OCI-LY3 (cell line): ENCODE data around the gene AKR1C4.
"Not testable (repeated sequence)": the region's sequence is repeated elsewhere in the genome, so short reads cannot be mapped to it uniquely, and the experiment has no call there.

ENCODE experiments used
- H2AFZ ChIP-seq: fragments of 200-600, 300-600 bp; shearing (Covaris generic); 2 replicates; pipeline ENCODE4 v1.6.0; 2014; ENCODE audit warnings: antibody characterized with exemption, low read depth, low read length
- H3K27ac ChIP-seq: fragments of 200-600, 300-600 bp; sonication (generic); 2 replicates; pipeline ENCODE4 v1.5.1; 2014; ENCODE audit warnings: mild to moderate bottlenecking, low read length, moderate library complexity, mixed read lengths
- H3K27me3 ChIP-seq: fragments of 200-600, 300-600 bp; sonication (generic); 2 replicates; pipeline ENCODE4 v1.6.1; 2014; ENCODE audit warnings: low read depth, low read length, mixed read lengths
- H3K36me3 ChIP-seq: fragments of 200-600, 300-600 bp; sonication (generic); replicated peaks from 2 replicates; pipeline ENCODE3; 2014; ENCODE audit warnings: low read depth, low read length, mixed read lengths
- H3K4me1 ChIP-seq: fragments of 300-600, 200-600 bp; sonication (generic); 2 replicates; pipeline ENCODE4 v1.6.1; 2014; ENCODE audit warnings: low read length, mixed read lengths
- H3K4me2 ChIP-seq: fragments of 200-600, 300-600 bp; sonication (generic); 2 replicates; pipeline ENCODE4 v1.6.1; 2014; ENCODE audit warnings: low read length, mixed read lengths
- H3K4me3 ChIP-seq: fragments of 300-600, 200-600 bp; sonication (generic); 2 replicates; pipeline ENCODE4 v1.5.1; 2014; ENCODE audit warnings: antibody characterized with exemption, mild to moderate bottlenecking, low read length, moderate library complexity
- H3K79me2 ChIP-seq: fragments of 300-600, 200-600 bp; shearing (Covaris generic); 2 replicates; pipeline ENCODE4 v1.6.1; 2014; ENCODE audit warnings: mild to moderate bottlenecking, low read length, mixed read lengths
- H3K9ac ChIP-seq: fragments of 300-600, 200-600 bp; shearing (Covaris generic); 2 replicates; pipeline ENCODE4 v1.6.0; 2014; ENCODE audit warnings: mild to moderate bottlenecking, low read length, moderate library complexity
- H3K9me3 ChIP-seq: fragments of 200-600, 300-600 bp; shearing (Covaris generic); 2 replicates; pipeline ENCODE4 v1.6.1; 2014; ENCODE audit warnings: low read length, mixed read lengths; ENCODE audit not compliant: insufficient read depth
- H4K20me1 ChIP-seq: fragments of 200-600, 300-600 bp; sonication (generic); 2 replicates; pipeline ENCODE4 v1.6.1; 2016; ENCODE audit warnings: low read length, mixed read lengths; ENCODE audit not compliant: insufficient read depth
- EZH2phosphoT487 ChIP-seq: fragments of 200-600 bp; shearing (Covaris generic); IDR thresholded peaks from 2 replicates; pipeline ENCODE4 v1.6.1; 2018; ENCODE audit warnings: antibody characterized with exemption, mixed run types, low read depth
- TF ChIP-seq, protein P1 (sequence below): fragments of 200-600, 300-600 bp; sonication (generic); IDR thresholded peaks from 2 replicates; pipeline ENCODE4 v1.5.1; 2014; ENCODE audit warnings: antibody characterized with exemption, low read length, low read depth

AKR1C4 gene

DNA sequence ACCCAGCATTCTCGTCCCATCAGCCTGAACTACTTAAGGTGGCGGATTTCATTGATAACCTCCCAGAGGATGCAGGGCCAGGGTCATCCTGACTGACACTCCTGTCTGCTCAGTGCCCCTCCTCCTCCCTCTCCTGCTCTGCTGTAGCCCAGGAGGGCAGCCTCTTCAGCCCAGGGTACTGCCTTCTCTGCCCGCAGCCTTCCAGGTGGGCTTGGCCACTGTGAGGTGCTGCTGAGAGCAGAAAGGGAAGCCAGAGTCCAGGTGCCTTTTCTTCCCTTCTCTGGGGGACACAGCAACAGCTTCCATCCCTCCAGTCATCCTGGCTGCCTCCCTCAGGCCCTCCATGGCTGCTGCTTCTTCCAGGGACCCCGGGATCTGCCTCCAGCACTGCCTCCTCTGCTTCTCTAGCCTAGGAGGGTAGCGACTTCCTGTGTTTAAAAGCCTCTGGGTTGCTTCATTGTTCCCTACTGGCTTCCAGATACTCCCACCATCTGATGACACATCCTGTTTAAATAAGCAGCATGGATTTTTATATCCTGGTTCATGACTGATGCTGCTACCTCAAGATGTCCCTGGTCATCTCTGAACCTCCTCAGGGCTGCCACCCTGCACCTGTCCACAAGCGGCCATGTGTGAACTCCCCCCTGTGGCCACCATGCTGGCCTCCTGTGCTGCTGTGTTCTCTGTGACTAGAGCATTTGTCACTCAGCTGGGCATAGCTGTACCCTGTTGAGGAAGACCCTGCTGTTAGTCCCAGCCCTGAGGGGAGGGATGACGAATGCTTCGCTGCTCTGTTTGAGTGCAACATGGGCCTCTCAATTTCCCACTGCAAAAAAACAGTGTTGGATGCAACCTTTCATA, 55.8 kb downstream of the AKR1C4 start:
- H4K20me1 ChIP-seq = no peaks in the 10 kb centered on the region
- H2AFZ ChIP-seq = no peak overlapping the region
- no peaks in the 10 kb centered on the region for H3K4me1 ChIP-seq
- no peaks in the 10 kb centered on the region for H3K9me3 ChIP-seq
- no peaks in the 10 kb centered on the region for H3K36me3 ChIP-seq
- H3K27ac ChIP-seq = no peak overlapping the region
- TF ChIP-seq, protein P1, sequence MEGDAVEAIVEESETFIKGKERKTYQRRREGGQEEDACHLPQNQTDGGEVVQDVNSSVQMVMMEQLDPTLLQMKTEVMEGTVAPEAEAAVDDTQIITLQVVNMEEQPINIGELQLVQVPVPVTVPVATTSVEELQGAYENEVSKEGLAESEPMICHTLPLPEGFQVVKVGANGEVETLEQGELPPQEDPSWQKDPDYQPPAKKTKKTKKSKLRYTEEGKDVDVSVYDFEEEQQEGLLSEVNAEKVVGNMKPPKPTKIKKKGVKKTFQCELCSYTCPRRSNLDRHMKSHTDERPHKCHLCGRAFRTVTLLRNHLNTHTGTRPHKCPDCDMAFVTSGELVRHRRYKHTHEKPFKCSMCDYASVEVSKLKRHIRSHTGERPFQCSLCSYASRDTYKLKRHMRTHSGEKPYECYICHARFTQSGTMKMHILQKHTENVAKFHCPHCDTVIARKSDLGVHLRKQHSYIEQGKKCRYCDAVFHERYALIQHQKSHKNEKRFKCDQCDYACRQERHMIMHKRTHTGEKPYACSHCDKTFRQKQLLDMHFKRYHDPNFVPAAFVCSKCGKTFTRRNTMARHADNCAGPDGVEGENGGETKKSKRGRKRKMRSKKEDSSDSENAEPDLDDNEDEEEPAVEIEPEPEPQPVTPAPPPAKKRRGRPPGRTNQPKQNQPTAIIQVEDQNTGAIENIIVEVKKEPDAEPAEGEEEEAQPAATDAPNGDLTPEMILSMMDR = no peak
- TF ChIP-seq EZH2phosphoT487 = no peak
- no peak overlapping the region for H3K4me2 ChIP-seq
- H3K4me3 ChIP-seq = no peak overlapping the region
- no peaks in the 10 kb centered on the region for H3K79me2 ChIP-seq
- H3K9ac ChIP-seq = no peak overlapping the region
- H3K27me3 ChIP-seq = no peaks in the 10 kb centered on the region

GRCh38 chr10:5254488-5254887, 57.9 kb downstream of the AKR1C4 start:
- H3K79me2 ChIP-seq = no peaks in the 10 kb centered on the region
- H4K20me1 ChIP-seq = no peaks in the 10 kb centered on the region
- no peaks in the 10 kb centered on the region for H3K27me3 ChIP-seq
- H3K4me3 ChIP-seq = no peak overlapping the region
- H3K4me1 ChIP-seq = no peaks in the 10 kb centered on the region
- no peak overlapping the region for H3K9ac ChIP-seq
- no peak for TF ChIP-seq EZH2phosphoT487
- H3K9me3 ChIP-seq = no peaks in the 10 kb centered on the region
- no peak overlapping the region for H3K4me2 ChIP-seq
- no peak overlapping the region for H3K27ac ChIP-seq
- H2AFZ ChIP-seq = no peak overlapping the region
- H3K36me3 ChIP-seq = no peaks in the 10 kb centered on the region

DNA sequence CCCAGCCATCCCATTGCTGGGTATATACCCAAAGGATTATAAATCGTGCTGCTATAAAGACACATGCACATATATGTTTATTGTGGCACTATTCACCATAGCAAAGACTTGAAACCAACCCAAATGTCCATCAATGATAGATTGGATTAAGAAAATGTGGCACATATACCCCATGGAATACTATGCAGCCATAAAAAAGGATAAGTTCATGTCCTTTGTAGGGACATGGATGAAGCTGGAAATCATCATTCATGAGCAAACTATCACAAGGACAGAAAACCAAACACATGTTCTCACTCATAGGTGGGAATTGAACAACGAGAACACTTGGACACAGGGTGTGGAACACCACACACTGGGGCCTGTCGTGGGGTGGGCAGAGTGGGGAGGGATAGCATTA, 61.1 kb downstream of the AKR1C4 start:
- H3K4me1 ChIP-seq = not testable (repeated sequence)

DNA sequence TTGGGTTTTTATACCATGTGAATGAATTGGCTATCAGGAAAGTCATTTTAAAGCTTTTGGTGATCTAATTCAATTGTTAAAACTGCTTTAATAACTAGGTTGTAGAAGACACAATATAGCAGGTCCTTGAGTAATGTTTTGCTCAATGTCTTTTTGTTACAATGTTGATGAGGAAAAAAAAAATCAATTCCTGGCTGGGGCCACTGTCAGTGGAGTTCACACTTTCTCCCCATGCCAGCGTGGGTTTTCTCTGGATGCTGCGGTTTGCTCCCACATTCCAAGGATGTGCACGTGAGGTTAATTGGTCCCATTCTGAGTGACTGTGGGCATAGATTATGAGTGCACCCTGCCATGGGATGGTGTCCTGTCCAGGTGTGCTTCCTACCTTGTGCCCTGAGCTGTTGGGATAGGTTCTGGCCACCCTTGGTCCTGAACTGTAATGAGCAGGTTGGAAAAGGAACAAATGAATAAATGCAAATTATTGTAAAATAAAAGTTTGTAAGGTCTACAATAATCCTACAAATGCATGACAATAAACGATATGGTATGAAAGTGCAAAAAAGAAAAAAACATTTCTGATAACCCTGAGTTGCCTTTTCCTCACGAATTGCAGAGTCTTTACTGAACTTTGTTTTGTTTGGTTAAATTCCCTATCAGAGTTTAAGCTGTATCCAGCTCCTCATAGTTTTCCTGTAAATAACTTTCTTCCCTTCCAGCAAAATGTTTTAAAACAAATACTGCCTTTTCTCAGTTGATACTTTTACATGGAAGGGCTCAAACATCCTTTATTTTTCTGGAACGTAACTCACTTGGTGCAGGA, 62.7 kb downstream of the AKR1C4 start:
- Histone ChIP-seq H3K9ac (no peak overlapping the region), H2AFZ (no peak overlapping the region), H3K4me2 (no peak overlapping the region), H3K4me3 (no peak overlapping the region), H3K9me3 (no peaks in the 10 kb centered on the region), H3K79me2 (no peaks in the 10 kb centered on the region), H4K20me1 (no peaks in the 10 kb centered on the region), H3K27me3 (no peaks in the 10 kb centered on the region), H3K27ac (no peak overlapping the region), H3K36me3 (no peaks in the 10 kb centered on the region), H3K4me1 (no peaks in the 10 kb centered on the region)
- TF ChIP-seq, protein P1 = no peak
- TF ChIP-seq EZH2phosphoT487 = no peak

More for the DNA sequence above, 61.1 kb downstream of the AKR1C4 start:
- H3K4me3 ChIP-seq, H3K79me2 ChIP-seq, H3K9me3 ChIP-seq, H3K4me2 ChIP-seq, H3K36me3 ChIP-seq, H4K20me1 ChIP-seq, H3K27ac ChIP-seq, H3K27me3 ChIP-seq, H3K9ac ChIP-seq, H2AFZ ChIP-seq: not testable (repeated sequence)
